Caco-2 (cell line): Measurements from ENCODE around the gene KIAA1671. TPM values are rescaled to one million over a fixed set of nuclear protein-coding genes. Genes with fewer than 3 reads are reported as not detected.

Experiments
- BruUV-seq: library from RNA; stranded (reverse); fragments of 400-500 nt; replicated peaks from 2 replicates; lab custom pipeline; 2021; lab: Mats Ljungman, UMichigan
- CTCF ChIA-PET: fragments of 300-600 bp; sonication (Branson Sonifier 250); formaldehyde crosslinking; loops from one replicate; lab custom pipeline; 2022; ENCODE audit warnings: antibody characterized with exemption; lab: Charles Lee
- POLR2A ChIA-PET: fragments of 300-600 bp; sonication (Branson Sonifier 250); formaldehyde crosslinking; loops from one replicate; lab custom pipeline; 2022; ENCODE audit warnings: antibody characterized with exemption; lab: Charles Lee
- DNase-seq, 2 experiments: peaks; one replicate each; pipeline versions ENCODE4 v3.0.0 to v3.0.0-alpha.2; 2020 to 2022
- H3K27me3 ChIP-seq: replicated peaks from 2 replicates; pipeline ENCODE4 v1.6.0; 2011; ENCODE audit warnings: low read length; ENCODE audit not compliant: control insufficient read depth, insufficient read depth
- H3K36me3 ChIP-seq: 2 replicates; pipeline ENCODE4 v1.5.1; 2011; ENCODE audit warnings: low read length; ENCODE audit not compliant: control insufficient read depth, insufficient read depth
- H3K4me1 ChIP-seq: fragments of 250-450 bp; sonication (Bioruptor Pico); 2 replicates; pipeline ENCODE4 v1.5.1; 2020; ENCODE audit warnings: mild to moderate bottlenecking
- H3K4me3 ChIP-seq: 2 replicates; pipeline ENCODE4 v1.5.1; 2011; ENCODE audit warnings: low read depth, mild to moderate bottlenecking, control low read depth, low read length
- H3K9me3 ChIP-seq: fragments of 250-450 bp; sonication (Bioruptor Pico); 2 replicates; pipeline ENCODE4 v1.5.1; 2020; ENCODE audit warnings: mild to moderate bottlenecking, moderate library complexity
- H3K27ac Mint-ChIP-seq: one replicate; pipeline ENCODE4 v1.8.0; 2022; ENCODE audit warnings: mixed read lengths; ENCODE audit not compliant: unreplicated experiment
- H3K27me3 Mint-ChIP-seq: one replicate; pipeline ENCODE4 v1.8.0; 2022; ENCODE audit warnings: mixed read lengths; ENCODE audit not compliant: insufficient read depth, unreplicated experiment
- H3K36me3 Mint-ChIP-seq: one replicate; pipeline ENCODE4 v1.8.0; 2022; ENCODE audit warnings: mild to moderate bottlenecking, mixed read lengths; ENCODE audit not compliant: insufficient read depth, unreplicated experiment
- H3K4me1 Mint-ChIP-seq: one replicate; pipeline ENCODE4 v1.8.0; 2022; ENCODE audit warnings: low read depth, mixed read lengths; ENCODE audit not compliant: unreplicated experiment
- H3K4me3 Mint-ChIP-seq: one replicate; pipeline ENCODE4 v1.8.0; 2022; ENCODE audit warnings: mild to moderate bottlenecking, moderate library complexity, mixed read lengths; ENCODE audit not compliant: unreplicated experiment
- H3K9me3 Mint-ChIP-seq: one replicate; pipeline ENCODE4 v1.8.0; 2022; ENCODE audit warnings: mixed read lengths; ENCODE audit not compliant: unreplicated experiment
- CTCF ChIP-seq, 2 experiments: fragments of 200-600 bp in 1 of 2; IDR thresholded peaks; 1 replicate in 1 of 2; 2 replicates in 1 of 2; pipeline versions ENCODE4 v1.5.1 to v1.8.0; 2011 to 2022; ENCODE audit warnings: antibody characterized with exemption in 1 of 2, control low read depth in 1 of 2, inconsistent platforms in 1 of 2, low read depth in 1 of 2, low read length in 1 of 2, mild to moderate bottlenecking in 1 of 2, moderate library complexity in 1 of 2; ENCODE audit not compliant: insufficient read depth in 1 of 2, severe bottlenecking in 1 of 2, unreplicated experiment in 1 of 2
- intact Hi-C: fragments of 100-400 bp; cut with micrococcal nuclease; formaldehyde crosslinking; loops from one replicate; pipeline ENCODE4 v1.10.0; 2022; ENCODE audit not compliant: unreplicated experiment
- total RNA-seq: library from RNA; stranded (reverse); gene quantifications from 2 replicates; pipeline ENCODE4 v1.2.3, GENCODE V29; 2022

Gene KIAA1671
- total RNA-seq, 1 experiment from 2014 or later: 28.6 TPM

GRCh38 chr22:25146307-25146706 is 193.8 kb downstream of the KIAA1671 start:
- Mint-ChIP-seq H3K4me3 (no peak overlapping the region), H3K27me3 (no peaks in the 10 kb centered on the region), H3K36me3 (peaks cover 11% of the 10 kb centered on the region), H3K27ac (no peak overlapping the region), H3K4me1 (no peaks in the 10 kb centered on the region), H3K9me3 (no peaks in the 10 kb centered on the region)
- no TSS peak for BruUV-seq
- ChIA-PET CTCF (no interaction called here), POLR2A (no interaction called here)
- no peak for DNase-seq
- Histone ChIP-seq H3K4me1 (no peaks in the 10 kb centered on the region), H3K27me3 (no peaks in the 10 kb centered on the region), H3K4me3 (no peak overlapping the region), H3K36me3 (no peaks in the 10 kb centered on the region), H3K9me3 (no peaks in the 10 kb centered on the region)
- TF ChIP-seq CTCF (IDR thresholded peaks at IDR 0.05; ENCODE audit: insufficient read depth in 1 of 2, low read depth in 1 of 2, low read length in 1 of 2, severe bottlenecking in 1 of 2, unreplicated experiment in 1 of 2): no peak
- intact Hi-C loops: no loop called here

GRCh38 chr22:25146906-25147641 is 194.6 kb downstream of the KIAA1671 start:
- no peaks in the 10 kb centered on the region for H3K4me1 ChIP-seq
- no peaks in the 10 kb centered on the region for H3K9me3 ChIP-seq
- no peak overlapping the region for H3K4me3 ChIP-seq
- CTCF ChIA-PET: no interaction called here
- POLR2A ChIA-PET: no interaction called here
- DNase-seq: no peak
- intact Hi-C loops: no loop called here
- TF ChIP-seq CTCF (IDR thresholded peaks at IDR 0.05; ENCODE audit: insufficient read depth in 1 of 2, low read depth in 1 of 2, low read length in 1 of 2, severe bottlenecking in 1 of 2, unreplicated experiment in 1 of 2): no peak
- H3K36me3 ChIP-seq: no peaks in the 10 kb centered on the region
- Mint-ChIP-seq H3K4me3 (no peak overlapping the region), H3K36me3 (peaks cover 11% of the 10 kb centered on the region), H3K9me3 (no peaks in the 10 kb centered on the region), H3K4me1 (no peaks in the 10 kb centered on the region), H3K27ac (no peak overlapping the region), H3K27me3 (no peaks in the 10 kb centered on the region)
- no TSS peak for BruUV-seq
- no peaks in the 10 kb centered on the region for H3K27me3 ChIP-seq

GRCh38 chr22:25147642-25147928 is 195.1 kb downstream of the KIAA1671 start:
- POLR2A ChIA-PET: no interaction called here
- Mint-ChIP-seq H3K36me3 (peaks cover 11% of the 10 kb centered on the region), H3K27me3 (no peaks in the 10 kb centered on the region), H3K4me1 (no peaks in the 10 kb centered on the region), H3K4me3 (no peak overlapping the region), H3K27ac (no peak overlapping the region), H3K9me3 (no peaks in the 10 kb centered on the region)
- Histone ChIP-seq H3K4me1 (no peaks in the 10 kb centered on the region), H3K36me3 (no peaks in the 10 kb centered on the region), H3K4me3 (no peak overlapping the region), H3K27me3 (no peaks in the 10 kb centered on the region), H3K9me3 (no peaks in the 10 kb centered on the region)
- TF ChIP-seq CTCF (IDR thresholded peaks at IDR 0.05; ENCODE audit: insufficient read depth in 1 of 2, low read depth in 1 of 2, low read length in 1 of 2, severe bottlenecking in 1 of 2, unreplicated experiment in 1 of 2): no peak
- DNase-seq: no peak
- intact Hi-C loops: no loop called here
- CTCF ChIA-PET: no interaction called here
- BruUV-seq: no TSS peak
